Measurements from ENCODE around the gene PGLYRP1. TPM values are rescaled to one million over a fixed set of nuclear protein-coding genes. Genes with fewer than 3 reads are reported as not detected.

Gene PGLYRP1
- total and polyA plus RNA-seq, 2 of the 13 experiments (the other 11 are each of a cell fraction or from before 2014, with no cell fraction given) = not detected

- TF ChIP-seq ZMAT5 (CRISPR knock-in tag; IDR thresholded peaks at IDR 0.05; ENCODE audit: borderline replicate concordance, low read depth) = no peak
- TF ChIP-seq, protein P1, sequence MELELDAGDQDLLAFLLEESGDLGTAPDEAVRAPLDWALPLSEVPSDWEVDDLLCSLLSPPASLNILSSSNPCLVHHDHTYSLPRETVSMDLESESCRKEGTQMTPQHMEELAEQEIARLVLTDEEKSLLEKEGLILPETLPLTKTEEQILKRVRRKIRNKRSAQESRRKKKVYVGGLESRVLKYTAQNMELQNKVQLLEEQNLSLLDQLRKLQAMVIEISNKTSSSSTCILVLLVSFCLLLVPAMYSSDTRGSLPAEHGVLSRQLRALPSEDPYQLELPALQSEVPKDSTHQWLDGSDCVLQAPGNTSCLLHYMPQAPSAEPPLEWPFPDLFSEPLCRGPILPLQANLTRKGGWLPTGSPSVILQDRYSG (CRISPR knock-in tag; IDR thresholded peaks at IDR 0.05) = no peak
- no peak for TF ChIP-seq HNRNPUL1 (IDR thresholded peaks at IDR 0.05; ENCODE audit: low read depth, low read length)
- TF ChIP-seq ZNF34 (CRISPR knock-in tag; IDR thresholded peaks at IDR 0.05; ENCODE audit: borderline replicate concordance) = no peak
- no peak for TF ChIP-seq SRSF1 (optimal IDR thresholded peaks at IDR 0.05; ENCODE audit: low read depth, low read length)
- peak; percentile 58; the same call in 1 of the 2 replicates for TF ChIP-seq ZNF746 (CRISPR knock-in tag; IDR thresholded peaks at IDR 0.05)
- TF ChIP-seq MED13 (CRISPR knock-in tag; IDR thresholded peaks at IDR 0.05) = no peak
- TF ChIP-seq PPARG (CRISPR knock-in tag; conservative IDR thresholded peaks at IDR 0.05) = 0 out of 2 replicates have a peak, but pooled peaks have one; percentile 26
- TF ChIP-seq, protein P2, sequence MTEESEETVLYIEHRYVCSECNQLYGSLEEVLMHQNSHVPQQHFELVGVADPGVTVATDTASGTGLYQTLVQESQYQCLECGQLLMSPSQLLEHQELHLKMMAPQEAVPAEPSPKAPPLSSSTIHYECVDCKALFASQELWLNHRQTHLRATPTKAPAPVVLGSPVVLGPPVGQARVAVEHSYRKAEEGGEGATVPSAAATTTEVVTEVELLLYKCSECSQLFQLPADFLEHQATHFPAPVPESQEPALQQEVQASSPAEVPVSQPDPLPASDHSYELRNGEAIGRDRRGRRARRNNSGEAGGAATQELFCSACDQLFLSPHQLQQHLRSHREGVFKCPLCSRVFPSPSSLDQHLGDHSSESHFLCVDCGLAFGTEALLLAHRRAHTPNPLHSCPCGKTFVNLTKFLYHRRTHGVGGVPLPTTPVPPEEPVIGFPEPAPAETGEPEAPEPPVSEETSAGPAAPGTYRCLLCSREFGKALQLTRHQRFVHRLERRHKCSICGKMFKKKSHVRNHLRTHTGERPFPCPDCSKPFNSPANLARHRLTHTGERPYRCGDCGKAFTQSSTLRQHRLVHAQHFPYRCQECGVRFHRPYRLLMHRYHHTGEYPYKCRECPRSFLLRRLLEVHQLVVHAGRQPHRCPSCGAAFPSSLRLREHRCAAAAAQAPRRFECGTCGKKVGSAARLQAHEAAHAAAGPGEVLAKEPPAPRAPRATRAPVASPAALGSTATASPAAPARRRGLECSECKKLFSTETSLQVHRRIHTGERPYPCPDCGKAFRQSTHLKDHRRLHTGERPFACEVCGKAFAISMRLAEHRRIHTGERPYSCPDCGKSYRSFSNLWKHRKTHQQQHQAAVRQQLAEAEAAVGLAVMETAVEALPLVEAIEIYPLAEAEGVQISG (CRISPR knock-in tag; IDR thresholded peaks at IDR 0.05) = 0 out of 2 replicates have a peak, but pooled peaks have one; percentile 18
- TF ChIP-seq TAF1 (CRISPR knock-in tag; IDR thresholded peaks at IDR 0.05) = peak; percentile 84
- peak; percentile 31; the same call in 1 of the 2 replicates for TF ChIP-seq ETV5 (CRISPR knock-in tag; IDR thresholded peaks at IDR 0.05; ENCODE audit: borderline replicate concordance)
- no peak for TF ChIP-seq ZSCAN5A (CRISPR knock-in tag; IDR thresholded peaks at IDR 0.05; ENCODE audit: borderline replicate concordance)
- TF ChIP-seq, protein P3, sequence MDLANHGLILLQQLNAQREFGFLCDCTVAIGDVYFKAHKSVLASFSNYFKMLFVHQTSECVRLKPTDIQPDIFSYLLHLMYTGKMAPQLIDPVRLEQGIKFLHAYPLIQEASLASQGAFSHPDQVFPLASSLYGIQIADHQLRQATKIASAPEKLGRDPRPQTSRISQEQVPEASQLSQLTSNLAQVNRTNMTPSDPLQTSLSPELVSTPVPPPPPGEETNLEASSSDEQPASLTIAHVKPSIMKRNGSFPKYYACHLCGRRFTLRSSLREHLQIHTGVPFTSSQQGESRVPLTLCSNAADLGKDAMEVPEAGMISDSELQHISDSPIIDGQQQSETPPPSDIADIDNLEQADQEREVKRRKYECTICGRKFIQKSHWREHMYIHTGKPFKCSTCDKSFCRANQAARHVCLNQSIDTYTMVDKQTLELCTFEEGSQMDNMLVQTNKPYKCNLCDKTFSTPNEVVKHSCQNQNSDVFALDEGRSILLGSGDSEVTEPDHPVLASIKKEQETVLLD (CRISPR knock-in tag; IDR thresholded peaks at IDR 0.05; ENCODE audit: low read depth) = no peak
- TF ChIP-seq ZNF562 (CRISPR knock-in tag; IDR thresholded peaks at IDR 0.05; ENCODE audit: borderline replicate concordance) = no peak
- peak; percentile 79 for TF ChIP-seq PHF8 (CRISPR knock-in tag; IDR thresholded peaks at IDR 0.05)
- no peak for TF ChIP-seq ATF7-NPFF (CRISPR knock-in tag; IDR thresholded peaks at IDR 0.05; ENCODE audit: low read depth)
- peak; percentile 16; the same call in 1 of the 2 replicates for TF ChIP-seq GMEB1 (CRISPR knock-in tag; IDR thresholded peaks at IDR 0.05; ENCODE audit: borderline replicate concordance)
- peak; percentile 51 for TF ChIP-seq ASH2L (IDR thresholded peaks at IDR 0.05; ENCODE audit: insufficient read length, low read depth, low read length)
- peak; percentile 6; the same call in 1 of the 2 replicates for TF ChIP-seq SOX5 (CRISPR knock-in tag; IDR thresholded peaks at IDR 0.05; ENCODE audit: borderline replicate concordance)
- no peak for TF ChIP-seq ZNF383 (CRISPR knock-in tag; IDR thresholded peaks at IDR 0.05; ENCODE audit: borderline replicate concordance)
Observed at GRCh38 chr19:45994998-45995714, 27.7 kb downstream of the PGLYRP1 start, which contains the start of gene CCDC61 (continued).

All from HepG2 (cell line).